ENCODE measurements around the gene S1PR1.
"Not testable (repeated sequence)": the region's sequence is repeated elsewhere in the genome, so short reads cannot be mapped to it uniquely, and the experiment has no call there.

S1PR1 gene

GRCh38 chr1:101220906-101221305 is 15.9 kb upstream of the S1PR1 start:
- no peak for DNase-seq

GRCh38 chr1:101221945-101222429 is 14.8 kb upstream of the S1PR1 start:
- DNase-seq: no peak

GRCh38 chr1:101227837-101228236 is 9.0 kb upstream of the S1PR1 start:
- DNase-seq: no peak

GRCh38 chr1:101228424-101229134 is 8.2 kb upstream of the S1PR1 start:
- DNase-seq: no peak

- DNase-seq: not testable (repeated sequence)
These were observed 4.6 kb upstream of the S1PR1 start for GRCh38 chr1:101232182-101232581.

GRCh38 chr1:101233495-101233894 is 3.3 kb upstream of the S1PR1 start:
- no peak for DNase-seq

- DNase-seq: no peak
These were observed 1.6 kb upstream of the S1PR1 start for GRCh38 chr1:101235216-101235695.

- peak; percentile 58 for DNase-seq
These were observed 913 bp upstream of the S1PR1 start for GRCh38 chr1:101235696-101236515.

GRCh38 chr1:101237229-101237837 is 514 bp downstream of the S1PR1 start:
- peak; percentile 67 for DNase-seq

GRCh38 chr1:101238031-101238628 is 1.3 kb downstream of the S1PR1 start:
- DNase-seq: peak; percentile 36

GRCh38 chr1:101238681-101239094 is 1.9 kb downstream of the S1PR1 start:
- DNase-seq: peak; percentile 93

GRCh38 chr1:101239095-101240040 is 2.5 kb downstream of the S1PR1 start:
- DNase-seq: no peak

- no peak for DNase-seq
These were observed 3.2 kb downstream of the S1PR1 start for GRCh38 chr1:101240041-101240430.

GRCh38 chr1:101241485-101242225 is 4.8 kb downstream of the S1PR1 start:
- DNase-seq: no peak

- DNase-seq: no peak
These were observed 5.7 kb downstream of the S1PR1 start for GRCh38 chr1:101242324-101243050.

GRCh38 chr1:101243751-101244150 is 6.9 kb downstream of the S1PR1 start:
- no peak for DNase-seq

- no peak for DNase-seq
These were observed 8.0 kb downstream of the S1PR1 start for GRCh38 chr1:101244842-101245241.

GRCh38 chr1:101245246-101245927 is 8.6 kb downstream of the S1PR1 start:
- DNase-seq: no peak

- DNase-seq: no peak
These were observed 10.8 kb downstream of the S1PR1 start for GRCh38 chr1:101247404-101248287.

Data from EL (cell line).